HG03139 (cell line): Measurements from ENCODE around the gene AP5Z1.

Experiments
- ATAC-seq: cut with Tn5 transposase; IDR thresholded peaks from one replicate; pipeline ENCODE4 v1.9.1; 2021; ENCODE audit not compliant: unreplicated experiment

AP5Z1 gene

DNA sequence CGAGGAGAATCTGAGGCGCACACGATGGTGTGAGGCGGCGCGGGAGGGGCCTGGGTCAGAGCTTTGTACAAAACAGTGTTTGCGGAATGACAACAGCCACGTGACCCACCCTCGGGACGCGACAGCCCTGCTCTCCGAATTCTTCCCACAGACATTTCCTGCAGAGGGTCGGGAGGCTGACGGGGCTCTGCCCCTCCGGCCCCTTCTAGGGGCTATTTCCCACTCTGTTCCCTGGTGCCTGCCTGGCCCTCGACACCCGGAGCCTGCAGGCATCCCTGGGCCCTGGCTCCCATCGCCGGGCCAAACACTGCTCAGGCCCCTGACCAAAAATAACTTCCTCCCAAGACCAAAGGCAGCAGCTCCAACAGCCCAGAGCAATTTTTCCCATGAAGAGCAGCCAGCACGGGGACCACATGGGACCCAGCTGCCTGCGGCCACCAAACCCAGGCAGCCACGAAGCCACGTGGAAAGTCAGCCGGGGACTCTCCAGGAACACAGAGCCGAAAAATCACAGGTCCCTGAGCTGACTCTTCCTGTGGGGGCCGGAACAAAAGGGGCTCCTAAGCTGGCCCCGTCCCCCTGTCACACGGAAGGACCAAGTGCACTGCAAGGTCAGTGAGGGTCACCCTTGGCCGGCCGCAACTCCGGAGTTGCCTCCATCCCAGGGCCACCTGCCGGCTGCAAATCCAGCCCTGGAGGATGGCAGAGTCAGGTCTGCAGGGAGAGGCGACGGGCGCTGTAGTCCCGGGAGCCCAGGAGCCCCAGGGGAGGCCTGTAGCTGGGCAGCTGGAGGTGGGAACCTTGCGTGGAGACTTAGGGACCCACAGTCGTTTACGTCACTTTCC, 44.4 kb downstream of the AP5Z1 start:
- ATAC-seq = no peak

DNA sequence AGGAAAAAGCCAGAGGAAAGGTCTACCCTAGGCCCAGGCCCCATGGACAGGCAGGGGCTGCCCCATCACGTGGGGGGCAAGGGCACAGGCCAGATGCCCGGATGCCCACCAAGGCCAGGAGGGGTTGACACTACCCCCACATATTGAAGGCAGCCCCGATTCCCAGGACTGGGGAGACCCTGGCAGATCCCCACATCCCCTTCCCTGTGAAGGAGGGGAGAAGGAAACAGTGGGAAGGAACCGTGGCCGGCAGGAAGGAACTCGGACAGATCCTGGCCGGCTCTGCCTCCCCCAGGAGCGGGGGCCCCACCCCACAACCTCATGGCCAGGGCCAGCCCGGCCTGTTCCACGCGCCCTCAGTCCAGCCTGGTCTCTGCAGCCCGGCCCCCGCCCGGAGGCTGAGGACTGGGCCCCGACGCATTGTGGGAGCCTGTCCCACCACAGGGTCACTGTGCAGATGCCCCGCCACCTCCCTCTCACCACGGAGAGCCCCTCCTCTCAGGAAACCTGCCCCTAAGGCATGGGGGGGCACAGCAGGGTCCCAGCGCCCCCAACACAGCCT, 45.1 kb downstream of the AP5Z1 start:
- ATAC-seq = no peak

DNA sequence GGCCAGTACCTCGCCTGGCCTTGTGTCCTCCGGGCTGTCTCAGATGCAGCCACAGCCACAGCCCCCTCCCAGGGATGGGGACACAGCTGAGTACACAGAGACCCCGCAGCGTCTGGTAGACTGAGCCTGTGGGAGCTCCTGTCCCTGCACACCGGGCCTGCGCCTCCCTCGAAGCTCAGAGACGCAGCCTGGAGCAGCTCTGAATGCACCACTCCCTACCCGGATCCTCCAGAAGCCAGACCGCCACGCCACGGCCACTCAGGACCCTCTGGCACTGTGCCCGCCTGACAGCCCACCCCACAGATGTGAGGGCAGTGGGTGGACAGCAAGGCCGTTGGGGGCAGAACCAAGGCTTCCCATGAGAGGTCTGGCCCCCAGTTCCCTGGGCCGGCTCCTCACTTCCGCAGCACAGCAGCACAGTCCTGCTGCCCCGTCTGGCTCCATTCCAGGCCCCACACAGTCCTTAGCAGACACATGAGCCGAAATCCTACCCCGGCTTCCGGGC, 45.6 kb downstream of the AP5Z1 start:
- no peak for ATAC-seq

DNA sequence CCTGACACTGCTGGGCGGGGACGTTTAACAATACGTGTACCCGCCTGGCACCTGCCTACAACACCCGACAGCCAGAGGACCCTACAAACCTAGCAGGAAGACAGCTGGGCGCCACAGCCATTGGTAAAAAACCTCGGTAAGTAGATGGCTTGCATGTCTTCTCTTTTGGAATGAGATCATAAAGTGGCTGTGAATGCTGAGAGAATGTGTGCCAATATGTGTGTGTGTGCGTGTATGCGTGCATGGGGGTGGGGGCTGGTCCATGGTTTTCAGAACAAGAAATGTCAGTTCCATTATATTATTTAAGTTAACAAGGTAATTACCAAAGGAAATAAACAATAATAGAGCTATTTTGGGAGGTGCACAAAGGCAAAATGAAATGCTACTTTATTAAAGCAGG, 47.3 kb downstream of the AP5Z1 start:
- no peak for ATAC-seq

DNA sequence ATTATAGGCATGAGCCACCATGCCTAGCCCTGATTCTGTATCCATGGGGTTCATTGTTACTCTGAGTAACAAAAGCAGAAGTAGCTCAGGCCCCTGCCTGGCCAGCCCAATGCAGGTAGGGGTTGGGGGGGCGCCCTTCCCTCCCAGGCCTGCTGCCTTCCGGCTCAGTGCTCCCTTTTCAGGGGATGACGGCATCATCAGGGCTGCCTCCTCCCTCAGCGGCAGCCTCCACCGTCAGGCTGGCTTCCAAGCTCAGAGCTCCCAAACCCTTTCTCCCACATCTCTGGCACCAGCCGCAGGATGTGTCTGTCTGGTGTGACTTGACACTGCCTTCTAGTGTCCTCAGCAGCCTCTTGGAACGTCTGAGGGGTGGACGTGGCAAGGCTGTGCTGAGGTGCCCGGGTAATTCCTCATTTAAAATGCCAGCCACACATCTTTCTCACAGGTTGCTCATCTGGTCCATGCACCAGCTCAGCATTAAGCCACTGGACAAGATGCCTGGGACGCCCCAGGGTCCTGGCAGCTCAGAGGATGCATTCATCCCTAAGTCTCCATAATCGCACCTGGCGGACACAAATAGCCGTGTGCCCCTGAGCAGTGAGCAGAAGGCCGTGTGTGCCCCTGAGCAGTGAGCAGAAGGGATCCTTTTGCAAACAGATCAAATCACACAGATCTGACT, 48.2 kb downstream of the AP5Z1 start:
- no peak for ATAC-seq

DNA sequence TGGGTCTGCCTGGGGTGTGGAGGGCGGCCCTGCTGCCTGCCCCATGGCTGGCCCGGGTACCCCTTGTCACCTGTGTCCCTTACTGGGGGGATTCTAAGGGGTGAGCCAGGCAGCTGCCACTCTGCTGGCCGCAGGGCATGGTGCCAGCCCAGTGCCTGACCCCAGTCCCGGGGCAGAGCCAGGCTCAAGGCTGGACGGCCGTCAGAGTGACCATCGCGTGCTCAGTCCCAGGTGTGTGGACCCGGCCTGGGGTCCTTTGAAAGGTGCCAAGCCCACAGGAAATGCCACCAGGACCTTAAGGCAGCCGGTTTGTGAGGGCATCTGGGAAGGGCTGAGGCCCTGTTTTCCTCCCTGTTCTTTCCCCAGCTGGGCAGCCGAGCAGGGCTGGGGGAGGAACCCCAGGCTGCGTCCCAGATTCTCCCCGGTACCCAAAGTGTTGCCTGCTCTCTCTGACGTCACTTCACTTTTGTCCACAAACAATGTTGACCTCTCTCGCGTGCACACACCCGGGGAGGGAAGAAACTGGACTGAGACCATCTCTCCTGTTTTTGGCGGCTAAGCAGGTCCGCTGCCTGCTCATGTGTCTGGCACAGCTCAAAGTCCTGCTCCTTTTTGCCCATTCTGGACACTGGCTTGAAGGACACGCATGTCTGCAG, 48.8 kb downstream of the AP5Z1 start:
- ATAC-seq = no peak

DNA sequence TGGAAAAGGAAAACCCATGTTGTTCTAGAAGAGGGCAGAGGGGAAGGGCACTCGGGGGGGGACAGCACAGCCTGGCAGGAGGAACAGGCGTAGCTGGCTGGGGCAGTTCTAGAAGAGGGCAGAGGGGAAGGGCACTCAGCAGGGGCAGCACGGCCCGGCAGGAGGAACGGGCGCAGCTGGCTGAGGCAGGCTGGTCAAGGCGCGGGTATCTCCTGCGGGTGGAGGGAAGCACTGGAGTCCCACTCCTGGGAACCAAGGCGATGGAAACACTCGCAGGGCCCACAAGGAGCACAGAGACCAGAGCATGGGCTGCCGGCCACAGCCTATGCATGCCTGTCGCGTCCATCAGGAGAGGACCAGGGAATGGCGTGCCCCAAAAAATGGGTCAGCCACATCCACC, 49.7 kb downstream of the AP5Z1 start:
- ATAC-seq = no peak

DNA sequence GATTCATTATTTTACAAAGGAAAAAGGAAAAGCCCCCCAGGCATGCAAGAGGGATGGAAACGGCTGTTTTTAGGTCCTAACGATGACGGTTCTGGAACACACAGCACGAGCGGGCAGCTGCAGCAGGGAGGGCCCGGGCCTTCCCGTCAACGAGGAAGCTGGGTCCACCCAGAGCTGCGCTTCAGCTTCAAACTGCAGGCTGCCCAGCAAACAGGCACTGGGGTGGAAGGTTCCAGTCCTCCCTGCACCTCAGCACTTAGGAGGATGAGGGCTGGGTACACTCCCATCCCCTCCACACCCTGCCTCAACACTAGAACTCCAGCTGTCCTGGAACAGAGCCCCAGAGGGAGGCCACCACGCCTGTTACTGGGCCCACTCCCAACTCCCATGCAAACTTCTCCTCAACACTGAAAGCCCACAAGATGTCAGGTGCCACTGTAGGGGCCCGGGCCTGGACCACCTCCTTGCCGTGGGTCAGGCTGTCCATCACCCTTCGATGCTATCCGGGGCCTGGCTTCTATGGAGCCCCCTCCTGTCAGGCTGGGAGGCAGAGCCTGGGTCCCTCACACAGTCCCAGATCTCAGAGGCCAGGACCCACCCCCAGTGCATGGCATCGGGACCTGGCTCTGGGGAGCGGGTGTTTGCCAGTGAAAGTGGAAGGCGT, 53.4 kb downstream of the AP5Z1 start:
- no peak for ATAC-seq

DNA sequence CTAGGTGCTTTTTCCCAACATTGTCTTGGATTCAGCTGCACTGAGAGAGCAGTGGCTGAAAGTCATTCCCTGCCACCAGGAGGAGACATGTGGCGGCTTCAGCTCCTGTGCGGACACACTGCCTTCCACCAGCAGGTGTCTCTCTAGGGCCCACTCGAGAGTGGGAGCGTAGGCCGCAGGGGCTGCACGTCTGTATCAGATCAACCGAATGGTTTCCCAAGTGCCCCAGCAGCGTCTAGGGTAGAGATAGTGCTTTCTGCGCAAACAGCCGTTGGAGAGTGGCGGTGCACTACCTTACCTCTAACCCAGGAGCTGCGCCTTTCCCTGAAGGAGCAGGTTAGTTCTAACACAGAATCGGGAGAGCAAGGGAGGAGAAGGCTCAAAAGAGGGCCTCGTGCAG, 54.8 kb downstream of the AP5Z1 start:
- no peak for ATAC-seq

DNA sequence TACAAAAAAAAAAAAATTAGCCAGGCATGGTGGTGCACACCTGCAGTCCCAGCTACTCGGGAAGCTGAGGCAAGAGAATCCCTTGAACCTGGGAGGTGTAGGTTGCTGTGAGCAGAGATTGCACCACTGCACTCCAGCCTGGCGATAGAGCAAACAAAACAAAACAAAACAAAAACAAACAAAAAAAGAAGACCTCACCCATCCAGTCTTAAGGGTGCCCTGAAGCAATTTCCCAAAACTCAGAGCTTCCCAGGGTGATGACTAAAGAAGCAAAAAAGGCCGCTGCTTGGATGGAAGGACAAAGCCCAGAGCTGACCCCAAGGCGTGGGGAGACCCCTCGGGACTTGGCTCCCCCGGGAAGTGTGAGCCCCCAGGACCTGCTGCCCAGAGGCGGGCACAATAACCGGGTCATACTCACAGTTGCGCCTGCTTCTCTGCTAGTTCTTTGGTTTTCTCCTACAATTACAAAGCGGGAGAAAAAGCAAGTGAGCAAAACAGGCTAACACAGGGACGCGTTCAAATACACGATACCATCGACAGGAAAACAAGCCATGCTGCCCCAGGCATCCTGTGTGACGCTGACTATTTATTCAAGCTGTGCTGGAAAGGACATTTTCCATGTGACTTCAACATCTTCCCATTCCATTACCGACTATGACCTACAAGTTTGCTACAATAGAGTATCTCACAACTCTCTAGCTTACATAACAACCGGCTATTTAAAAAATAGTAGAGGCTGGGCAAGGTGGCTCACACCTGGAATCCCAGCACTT, 56.5 kb downstream of the AP5Z1 start:
- ATAC-seq = no peak

DNA sequence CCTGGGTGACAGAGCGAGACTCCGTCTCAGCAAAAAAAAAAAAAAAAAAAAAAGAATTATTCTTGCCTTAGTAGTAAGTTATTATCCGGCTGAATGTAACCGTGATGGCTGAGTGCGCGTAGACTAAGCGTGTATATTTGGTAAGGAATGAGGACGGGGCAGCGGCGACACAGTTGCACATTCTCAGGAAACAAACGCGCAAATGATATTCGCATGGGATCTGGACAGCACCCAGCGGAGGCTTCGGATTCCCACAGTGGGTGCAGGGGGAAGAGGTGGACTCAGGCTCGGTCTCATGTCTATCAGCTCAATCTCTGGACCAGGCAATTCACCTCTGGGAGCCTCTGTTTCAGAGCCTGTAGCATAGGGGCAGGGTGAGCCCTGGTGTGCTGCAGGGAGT, 57.3 kb downstream of the AP5Z1 start:
- no peak for ATAC-seq

DNA sequence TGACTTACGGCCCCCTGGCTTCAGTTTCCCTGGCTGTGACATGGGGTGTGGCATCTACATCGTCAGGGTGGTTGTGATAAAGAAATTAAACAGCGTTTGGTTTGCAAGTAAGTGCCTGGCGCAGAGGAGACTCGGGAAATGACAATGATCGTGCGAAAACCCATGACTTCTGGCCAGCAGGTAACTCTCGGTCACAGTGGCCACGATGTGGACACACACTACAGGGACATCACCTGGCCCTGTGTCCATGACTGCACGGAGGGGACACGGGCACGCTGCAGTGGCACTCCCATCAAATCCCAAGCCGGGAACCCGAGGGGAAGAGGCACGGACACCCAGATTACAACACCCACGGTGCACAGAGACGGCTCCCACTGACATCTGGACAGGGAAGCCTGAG, 57.8 kb downstream of the AP5Z1 start:
- ATAC-seq = no peak

DNA sequence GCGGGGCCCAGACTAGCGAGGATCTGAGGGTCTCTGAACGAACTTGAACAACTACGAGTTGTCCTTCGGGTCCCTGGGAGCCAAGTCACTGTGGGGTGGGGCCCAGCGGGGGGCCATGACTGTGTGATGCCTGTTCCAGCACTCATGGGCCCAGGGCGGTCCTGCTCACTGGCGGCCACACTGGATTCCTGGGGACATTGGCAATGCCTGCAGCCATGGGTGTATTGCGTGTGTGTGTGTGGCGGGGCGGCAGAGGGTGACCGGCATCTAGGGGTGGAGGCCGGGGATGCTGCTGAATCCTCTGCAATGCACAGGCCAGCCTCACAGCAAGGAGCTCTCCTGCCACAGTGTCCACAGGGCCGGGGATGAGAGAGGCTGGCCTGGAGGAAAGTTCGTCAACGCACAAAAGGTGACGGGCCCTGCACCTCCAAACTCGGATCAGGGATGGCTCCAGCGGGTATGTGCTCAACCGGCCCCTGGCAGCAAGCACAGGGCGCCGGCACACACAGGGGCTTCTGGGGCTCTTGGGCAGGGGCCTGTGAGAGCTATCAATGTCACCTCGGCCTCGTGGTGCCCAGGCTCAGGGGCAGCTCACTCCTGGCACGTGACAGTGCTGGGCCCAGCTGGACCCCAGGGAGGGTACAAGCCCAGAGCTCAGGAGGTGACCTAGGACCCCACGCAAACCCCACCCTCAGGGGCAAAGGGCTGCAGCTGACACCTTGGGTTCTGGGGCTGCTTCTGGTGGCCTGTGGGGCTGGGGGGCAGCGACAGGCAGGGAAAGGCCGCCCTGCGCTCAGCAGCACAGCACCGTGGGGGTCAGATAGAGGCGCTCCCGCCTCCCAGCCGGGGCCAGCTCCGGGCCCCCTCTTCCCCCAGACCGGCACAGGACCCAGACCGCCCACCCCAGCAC, 58.5 kb downstream of the AP5Z1 start:
- ATAC-seq = no peak

DNA sequence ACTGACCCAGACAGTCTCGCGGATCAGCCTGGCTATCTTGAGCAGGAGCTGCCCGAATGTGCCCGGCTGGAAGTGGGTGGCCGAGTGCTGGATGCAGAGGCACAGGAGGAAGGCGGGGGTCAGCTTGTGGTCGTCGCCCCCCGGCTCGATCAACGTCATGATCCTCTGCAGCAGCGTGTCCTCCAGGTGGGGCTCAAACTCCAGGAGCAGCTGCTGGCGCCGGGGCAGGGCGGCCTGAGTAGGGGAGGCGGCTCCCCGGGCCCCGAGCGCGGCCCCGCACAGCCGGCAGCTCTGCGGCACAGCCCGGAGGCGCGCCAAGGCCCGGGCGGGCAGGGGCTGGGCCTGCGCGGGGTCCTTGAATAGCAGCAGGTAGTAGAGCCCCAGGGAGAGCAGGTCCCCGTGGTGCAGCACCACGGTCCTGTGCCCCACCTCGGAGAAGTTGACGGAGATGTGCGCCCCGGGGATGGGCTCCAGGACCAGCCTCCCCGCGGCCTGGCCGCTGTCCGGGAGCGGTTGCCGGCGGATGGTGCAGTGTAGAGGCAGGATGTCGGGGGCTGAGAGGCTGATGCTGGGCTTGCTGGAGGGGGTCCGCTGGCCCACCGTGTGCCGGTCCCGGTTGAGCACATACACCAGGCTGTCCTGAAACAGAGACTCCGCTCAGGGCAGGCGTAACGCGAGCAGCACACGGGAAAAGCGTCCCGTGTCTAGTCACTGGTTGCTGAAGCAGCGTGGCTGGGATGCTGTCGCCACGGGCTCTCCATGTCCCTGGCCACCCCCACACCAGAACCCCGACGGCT, 59.4 kb downstream of the AP5Z1 start:
- ATAC-seq = no peak

DNA sequence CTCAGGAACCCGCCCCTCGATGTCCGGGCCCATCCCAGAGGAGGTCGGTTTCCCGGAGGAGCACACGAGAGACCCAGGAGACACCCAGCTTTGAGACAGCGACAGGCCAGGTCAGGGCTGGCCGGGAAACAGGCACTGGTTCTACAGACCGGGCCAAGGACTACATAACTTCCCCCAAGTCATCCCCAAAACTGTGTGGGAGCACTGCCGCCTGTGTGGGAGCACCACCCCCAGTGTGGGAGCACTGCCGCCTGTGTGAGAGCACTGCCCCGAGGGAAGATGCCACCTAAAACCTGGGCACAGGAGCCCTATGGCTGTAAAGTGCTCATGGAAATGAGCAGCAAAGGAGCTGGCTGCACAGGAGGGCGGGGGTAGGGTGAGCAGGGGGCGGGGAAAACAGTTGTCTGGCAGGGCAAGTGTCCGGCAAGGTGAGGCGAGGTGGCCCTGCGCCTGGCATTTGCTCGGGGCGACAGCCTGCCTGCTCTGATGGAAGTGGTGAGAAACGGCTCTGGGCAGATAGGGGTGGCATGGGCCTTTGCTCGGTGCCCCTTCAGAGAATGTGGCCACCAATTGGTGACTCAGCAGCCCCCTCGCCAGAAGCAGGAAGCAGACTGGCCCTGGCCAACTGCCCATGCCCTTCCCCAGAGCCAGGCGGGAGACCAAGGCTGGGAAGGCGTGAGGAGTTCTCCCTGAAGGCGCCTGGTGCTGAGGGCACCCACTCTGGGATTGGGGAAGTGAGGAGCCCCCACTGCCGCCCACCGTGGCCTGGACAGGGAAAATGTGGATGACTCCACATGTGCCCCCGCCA, 60.2 kb downstream of the AP5Z1 start:
- ATAC-seq = no peak

DNA sequence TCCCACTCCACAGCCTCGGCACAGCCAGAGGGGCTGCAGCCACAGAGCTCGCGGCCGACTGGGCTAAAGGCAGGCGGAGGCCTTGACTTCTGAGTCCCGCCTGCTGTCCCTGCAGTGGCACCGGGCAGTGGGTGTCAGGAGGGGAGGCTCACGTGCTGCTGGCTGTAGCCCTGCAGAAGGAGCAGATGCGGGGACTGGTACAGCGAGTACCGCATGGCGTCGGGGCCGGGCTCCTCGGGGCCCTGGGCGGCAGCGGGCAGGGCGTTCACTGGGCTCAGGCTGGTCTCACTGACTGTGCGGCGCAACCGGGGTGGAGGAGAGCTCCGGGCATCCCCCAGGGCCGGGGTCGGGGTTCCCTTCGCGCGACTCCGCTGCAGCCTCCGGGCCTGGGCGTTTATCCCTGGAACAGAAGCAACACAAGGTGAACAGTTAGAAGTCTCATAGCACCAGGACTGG, 60.8 kb downstream of the AP5Z1 start:
- no peak for ATAC-seq

DNA sequence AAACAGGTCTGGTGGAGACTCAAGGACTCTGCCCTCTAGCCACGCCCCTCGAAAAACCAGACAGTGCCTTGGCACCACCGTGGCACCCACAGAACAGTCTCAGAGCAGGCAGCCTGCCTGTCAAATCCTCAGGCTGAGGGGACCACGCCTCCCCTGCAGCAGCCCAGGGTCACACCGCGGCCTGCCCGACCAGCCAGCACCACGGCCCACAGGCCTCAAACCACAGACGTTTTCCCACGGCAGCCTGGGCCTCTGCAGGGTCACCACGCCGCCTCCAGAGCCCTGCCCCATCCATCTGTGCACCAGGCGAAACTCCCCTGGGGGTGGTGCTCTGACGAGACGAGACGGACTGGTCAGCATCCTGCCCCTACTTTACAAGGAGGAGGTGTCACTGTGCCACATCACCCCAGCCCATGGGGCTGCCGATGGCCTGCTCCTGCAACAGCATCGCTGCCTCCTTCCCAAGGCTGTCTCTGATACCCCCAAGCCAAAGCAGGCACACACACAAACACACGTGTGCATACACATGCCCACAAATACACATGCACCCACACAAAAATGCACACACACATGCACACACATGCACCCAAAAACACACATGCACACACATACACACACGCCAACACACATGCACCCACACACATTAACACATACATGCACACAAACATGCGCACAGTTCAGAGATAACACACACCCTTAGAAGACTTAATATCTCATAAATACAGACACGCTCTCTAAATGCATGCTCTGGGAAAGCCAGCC, 61.8 kb downstream of the AP5Z1 start:
- ATAC-seq = no peak
